ENCODE results near the gene MYH10.

The MYH10 gene

DNA sequence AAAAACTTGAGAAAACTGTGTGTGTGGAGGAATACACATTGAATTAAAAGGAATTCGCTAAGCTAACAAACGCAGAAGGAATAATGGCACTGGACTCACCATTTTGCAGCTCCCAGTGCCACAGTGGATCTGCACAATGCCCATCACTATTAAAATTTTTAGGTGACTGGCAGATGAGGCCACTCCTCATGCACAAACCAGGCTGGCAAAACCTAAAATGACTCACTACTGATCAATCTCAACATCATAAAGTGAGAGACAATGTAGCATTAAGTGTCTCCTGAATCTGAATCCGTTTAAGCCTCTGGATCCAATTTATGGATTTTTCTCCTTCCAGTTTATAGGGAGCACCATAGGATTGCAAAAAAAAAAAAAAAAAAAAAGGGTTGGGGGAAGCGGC lies 20.6 kb downstream of the MYH10 start:
- no peak for DNase-seq (ENCODE audit: low spot score)

DNA sequence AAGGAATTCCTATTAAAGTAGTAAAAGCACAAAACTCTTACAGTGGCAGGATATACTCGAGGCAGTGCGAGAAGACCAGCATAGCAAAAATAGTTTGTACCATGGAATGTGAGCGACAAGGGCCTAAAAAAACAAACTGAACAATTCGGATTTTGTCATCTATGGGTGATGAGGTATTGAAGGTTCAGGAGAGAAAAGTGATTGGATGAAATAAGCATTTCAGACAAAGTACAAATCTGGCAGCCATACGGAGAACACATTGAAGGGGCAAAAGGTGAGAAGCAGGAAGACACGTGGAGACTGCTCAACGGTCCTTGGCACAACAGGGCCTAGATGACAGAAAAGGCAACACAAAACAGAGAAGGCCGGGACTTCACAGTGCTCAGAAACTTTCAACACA lies 22.5 kb downstream of the MYH10 start:
- no peak for DNase-seq (ENCODE audit: low spot score)

DNA sequence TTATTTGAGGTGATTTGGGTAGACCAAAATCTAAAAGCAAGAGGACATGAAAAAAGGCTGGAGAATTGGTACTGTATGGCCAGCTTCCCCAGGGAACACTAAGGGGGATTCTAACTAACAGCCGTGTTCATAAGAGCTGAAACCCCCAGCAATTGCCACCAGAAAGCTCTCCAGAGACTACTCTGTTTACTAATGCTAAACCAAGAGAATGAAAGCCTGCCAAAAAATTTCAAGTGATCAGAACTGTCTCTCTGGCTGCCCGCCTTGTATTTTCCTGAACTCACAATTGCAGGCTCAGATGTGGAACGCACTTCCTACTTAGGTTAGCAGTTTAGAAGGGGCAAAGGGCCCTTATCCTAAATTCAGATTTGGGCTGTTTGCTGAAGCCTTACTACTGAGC lies 24.1 kb downstream of the MYH10 start:
- DNase-seq (ENCODE audit: low spot score), result no peak

DNA sequence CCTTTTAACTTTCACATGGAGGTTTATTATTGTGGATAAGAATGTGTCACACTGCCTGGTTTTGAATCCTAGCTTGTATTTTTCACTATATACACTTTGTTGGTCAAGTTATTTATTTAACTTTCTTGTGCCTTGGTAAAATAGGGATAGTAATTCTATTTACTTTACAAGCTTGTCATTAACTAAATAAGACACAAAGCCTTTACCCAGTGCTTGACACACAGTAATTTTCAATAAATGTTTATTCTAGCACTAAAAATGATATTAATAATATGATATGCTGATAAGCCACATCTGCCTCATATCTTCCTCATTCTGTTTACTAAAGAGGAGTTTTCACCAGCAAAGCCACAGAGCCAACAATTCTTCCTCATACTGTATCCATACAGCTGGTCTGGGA lies 27.8 kb downstream of the MYH10 start:
- no peak for DNase-seq (ENCODE audit: low spot score)

DNA sequence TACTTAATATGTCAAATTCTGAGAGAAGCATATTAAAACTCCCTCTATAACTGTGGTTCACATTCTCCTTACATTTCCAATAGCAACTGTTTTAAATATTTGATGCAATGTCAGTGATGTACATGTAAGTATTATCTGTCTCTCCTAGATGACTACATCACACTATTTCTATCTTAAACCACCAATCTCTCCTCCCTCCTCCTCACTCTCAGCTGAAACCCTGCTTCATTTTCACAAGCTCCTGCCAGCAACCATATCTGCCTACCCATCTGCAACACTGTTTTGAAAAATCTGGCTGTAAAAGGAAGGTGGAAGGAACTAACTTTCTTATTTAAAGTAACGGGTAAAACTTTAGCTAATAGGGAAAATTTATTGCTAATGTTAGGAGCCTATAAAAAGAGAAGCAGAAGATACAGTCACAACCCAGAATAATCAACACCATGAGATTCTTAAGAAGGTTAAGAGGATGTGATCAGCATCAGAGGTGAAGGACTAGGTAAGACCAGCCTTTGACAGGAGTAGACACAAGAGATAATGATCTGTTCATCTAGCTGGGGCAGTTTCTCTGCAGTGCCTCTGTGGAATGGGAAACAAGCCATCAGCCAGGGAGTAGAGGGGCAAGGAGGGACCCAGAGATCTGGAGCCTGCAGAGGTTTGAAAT lies 31.0 kb downstream of the MYH10 start:
- DNase-seq (ENCODE audit: low spot score), result no peak

DNA sequence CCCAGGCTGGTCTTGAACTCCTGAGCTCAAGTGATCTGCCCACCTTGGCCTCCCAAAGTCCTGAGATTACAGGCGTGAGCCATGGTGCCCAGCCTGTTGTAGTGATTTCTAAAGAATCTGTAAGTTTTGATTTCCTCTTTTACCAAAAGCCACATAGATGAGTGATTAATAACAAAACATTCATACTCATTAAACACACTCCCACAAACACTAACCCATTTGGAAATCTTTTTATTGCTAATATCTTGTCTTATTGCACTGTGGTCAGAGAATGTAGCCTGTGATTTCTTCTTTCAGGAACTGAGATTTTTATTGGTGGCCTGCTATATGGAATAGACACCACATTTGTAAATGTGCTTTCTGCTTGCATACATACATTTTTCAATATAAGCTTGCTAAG lies 31.6 kb downstream of the MYH10 start:
- DNase-seq (ENCODE audit: low spot score), result no peak

DNA sequence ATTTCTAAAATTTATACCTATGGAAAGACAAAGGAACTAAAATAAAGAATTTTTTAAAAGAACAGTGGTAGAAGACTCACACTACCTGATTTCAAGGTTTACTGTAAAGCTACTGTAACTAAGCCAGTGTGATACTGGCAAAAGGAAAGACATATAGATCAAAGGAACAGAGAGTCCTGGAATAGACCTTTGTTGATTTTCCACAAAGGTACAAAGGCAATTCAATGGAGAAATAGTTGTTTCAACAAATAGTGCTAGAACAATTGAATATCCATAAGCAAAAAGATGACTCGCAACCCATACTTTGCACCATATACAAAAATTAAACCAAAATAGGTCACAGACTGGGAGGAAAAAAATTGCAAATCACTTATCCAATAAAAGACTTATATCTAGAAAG lies 36.7 kb downstream of the MYH10 start:
- DNase-seq (ENCODE audit: low spot score), result no peak

DNA sequence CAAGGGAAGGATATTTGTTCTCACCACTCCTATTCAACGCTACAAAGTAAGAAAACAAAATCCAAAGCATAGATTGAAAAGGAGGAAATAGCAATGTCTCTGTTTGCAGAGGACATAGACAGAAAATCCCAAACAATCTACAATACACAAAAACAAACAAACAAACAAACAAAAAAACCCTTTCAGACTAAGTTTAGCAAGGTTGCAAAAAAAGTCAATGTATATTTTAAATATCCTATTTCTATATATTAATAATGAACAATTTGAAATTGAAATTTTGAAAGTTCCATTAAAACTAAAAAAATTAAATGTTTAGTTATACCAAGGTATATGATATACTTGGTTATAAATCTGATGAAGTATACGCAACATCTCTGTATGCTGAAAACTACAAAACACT lies 37.2 kb downstream of the MYH10 start:
- DNase-seq (ENCODE audit: low spot score), result no peak

DNA sequence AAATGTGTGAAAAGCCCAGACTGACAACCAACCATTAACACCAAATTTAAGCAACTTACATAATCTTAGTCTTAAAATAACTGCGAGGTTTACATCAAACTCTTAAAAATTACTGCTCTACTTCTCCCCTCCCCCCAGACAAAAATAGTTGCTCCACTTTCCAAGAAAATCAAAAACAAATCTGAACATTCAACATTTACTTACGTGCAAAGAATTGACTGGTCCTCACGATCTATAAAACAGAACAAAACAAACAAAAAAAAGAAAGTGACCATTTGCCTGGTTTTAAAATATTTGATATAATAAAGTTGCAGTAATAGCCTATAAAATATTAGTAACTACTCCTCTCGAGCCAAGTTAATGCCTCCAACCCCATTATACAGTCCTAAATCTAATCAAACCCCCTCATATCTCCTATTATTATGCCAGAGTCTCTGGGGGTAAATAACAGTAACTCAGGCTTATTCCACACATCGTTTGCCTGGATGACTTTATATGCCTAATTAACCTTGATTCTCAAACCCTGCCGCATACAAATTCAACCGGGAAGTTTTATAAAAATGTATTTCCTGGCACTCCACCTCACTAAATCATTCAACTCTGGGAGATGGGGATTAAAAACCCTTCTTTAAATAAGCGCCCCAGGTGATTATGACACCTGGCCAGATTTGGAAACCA lies 41.5 kb downstream of the MYH10 start:
- DNase-seq (ENCODE audit: low spot score), result no peak

DNA sequence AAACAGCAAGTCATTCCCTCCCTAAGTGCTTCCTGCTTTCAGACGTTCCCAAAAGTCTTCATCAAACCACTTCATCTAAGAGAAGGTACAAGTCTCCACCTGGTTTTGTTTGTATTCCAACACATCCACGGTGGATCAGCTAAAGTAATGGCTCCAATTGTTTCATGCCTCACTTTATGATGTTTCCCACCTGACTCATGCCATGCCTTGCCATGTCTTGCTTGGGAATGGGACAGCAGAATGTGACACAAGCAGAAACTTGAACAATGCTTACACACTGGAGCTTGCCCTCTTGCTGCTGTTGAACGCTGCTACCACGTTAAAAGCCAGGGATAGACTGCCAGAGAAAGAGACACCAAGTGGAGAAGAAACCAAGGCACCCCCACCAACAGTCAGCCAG lies 43.8 kb downstream of the MYH10 start:
- no peak for DNase-seq (ENCODE audit: low spot score)

DNA sequence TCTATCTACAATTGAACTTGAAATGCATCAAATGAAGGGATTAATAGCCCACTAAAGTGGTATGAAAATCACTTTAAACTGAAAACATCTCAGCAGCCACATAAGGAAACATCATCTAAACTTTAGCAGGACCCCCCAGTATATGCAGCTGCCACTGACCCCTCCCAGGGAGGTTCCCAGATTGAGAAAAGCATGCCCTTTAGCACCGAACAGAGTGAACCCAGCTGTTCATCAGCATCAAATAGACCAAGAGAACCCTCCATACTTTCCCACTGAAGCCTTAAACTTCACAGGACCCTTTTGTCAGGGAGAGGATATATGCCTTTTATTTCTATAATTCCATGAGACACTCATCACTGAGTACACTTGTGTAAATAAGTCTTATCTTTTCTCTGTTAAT lies 44.6 kb downstream of the MYH10 start:
- DNase-seq (ENCODE audit: low spot score), result no peak

DNA sequence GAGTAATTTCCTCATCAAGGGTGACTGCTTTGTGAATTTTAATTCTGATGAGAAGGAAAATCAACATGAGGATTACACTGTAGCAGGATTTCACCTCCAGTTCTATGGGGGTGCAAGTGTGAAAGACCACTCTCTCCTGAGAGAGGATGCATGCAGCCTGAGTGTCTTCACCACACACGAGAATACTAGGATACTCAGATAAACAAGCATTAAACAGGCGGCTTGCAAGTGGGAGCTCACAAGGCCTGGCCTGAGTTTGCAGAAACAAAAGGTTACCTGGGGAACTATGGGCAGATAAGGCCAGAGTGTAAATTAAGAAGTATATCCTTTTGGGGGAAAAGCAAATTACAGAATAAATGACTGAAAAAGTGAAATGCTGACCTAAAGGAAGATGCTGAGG lies 46.6 kb downstream of the MYH10 start:
- no peak for DNase-seq (ENCODE audit: low spot score)

DNA sequence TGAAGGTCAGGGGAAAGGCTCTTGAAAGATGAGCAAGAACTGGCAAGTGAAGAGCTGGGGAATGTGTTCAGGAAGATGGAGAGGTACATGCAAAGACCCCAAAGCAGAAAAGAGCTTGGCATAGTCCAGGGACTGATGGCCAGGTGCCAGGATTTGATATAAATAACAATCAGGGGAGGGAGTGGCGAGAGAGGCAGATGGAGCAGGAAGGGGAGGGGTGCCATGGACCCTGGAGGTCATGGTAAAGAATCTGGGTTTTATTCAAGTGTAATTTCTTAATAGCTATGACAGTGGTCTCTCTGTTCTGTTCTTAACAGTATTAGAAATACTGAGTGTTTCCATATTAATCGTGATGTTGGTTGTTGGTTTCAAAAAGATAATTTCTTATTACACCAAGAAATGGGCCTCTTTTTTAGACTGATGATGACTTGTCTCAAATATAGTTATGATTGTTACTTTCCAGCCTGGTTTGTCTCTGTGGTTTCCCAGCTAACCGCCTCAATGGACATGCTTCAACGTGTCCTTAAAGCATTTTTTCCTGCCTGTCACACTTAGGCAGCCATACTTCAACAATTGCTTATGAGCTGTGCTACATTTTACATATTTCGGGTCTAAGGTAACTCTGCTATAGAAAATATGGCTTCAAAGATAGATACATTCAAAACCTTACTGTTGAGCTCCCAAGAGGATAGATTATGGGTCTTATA lies 49.4 kb downstream of the MYH10 start:
- peak; percentile 55 for DNase-seq (ENCODE audit: low spot score)

DNA sequence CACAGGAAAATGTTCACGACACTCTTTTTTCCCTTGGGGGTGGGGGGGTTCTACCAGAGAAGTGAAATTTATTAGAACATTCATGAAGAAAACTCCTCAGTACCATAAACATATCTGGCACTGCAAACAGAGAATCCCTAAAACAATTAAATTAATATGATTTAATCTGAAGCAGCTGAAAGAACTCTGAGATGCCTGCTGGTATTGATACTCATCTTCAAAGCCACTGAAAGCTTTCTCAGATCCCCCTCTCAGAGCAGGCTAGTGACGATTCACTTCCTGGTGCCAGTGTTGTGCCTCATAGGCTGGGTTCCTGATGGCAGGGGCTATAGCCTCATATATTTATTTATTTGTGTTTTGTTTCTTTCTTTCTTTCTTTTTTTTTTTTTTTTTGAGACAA lies 52.7 kb downstream of the MYH10 start:
- DNase-seq (ENCODE audit: low spot score), result no peak

DNA sequence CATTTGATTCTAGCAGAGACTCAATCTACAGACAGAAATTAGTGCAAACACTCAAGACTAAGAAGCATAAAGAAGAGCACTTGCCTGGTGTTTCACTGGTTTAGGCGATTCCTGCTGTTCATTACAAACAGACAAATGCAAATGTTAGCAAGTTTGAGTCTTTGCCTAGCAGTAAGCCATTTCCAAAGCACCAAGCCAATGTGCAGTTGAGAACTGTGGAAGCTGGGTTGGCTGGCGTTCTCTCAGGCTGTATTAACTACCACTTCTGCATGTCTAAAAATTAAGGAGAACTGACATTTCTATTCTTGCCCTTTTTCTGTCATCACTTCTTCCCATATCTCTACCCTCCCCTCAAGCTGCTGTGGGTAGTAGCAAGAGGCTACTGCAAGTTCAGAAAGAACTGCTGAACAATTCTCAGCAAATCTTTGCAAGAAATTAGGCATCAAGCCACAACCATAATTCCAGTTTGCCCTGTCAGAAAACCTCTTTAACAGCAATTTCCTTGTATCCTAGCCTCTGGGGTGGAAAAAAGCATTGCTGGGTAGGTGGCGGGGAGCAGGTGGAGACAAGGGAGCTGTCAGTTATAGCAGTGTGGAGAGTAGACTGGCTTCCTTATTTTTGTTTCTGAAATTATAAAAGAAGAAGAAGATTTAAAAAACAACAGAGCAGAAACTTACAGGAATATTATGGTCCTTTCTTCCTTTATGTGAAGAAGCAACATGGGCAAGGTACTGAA lies 53.8 kb downstream of the MYH10 start:
- DNase-seq (ENCODE audit: low spot score), result no peak

DNA sequence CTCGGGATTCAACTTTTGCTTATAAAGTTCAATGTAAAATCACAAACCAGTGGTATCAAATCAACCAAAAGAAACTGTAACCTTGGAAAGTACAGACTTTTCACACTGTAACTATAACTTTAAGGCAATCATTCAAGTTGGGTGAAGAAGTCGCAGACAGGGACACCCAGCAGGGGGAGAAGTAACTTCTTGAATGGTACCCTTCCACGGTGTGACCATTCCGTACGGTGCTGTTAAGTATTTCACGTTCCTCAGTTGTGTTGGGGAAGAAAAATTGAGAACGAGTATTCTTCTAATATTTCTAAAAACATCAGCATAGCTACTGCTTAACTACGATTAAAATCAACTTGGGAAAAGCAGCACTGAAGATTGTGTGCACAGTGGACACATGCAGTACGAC lies 55.8 kb downstream of the MYH10 start:
- DNase-seq (ENCODE audit: low spot score), result no peak

DNA sequence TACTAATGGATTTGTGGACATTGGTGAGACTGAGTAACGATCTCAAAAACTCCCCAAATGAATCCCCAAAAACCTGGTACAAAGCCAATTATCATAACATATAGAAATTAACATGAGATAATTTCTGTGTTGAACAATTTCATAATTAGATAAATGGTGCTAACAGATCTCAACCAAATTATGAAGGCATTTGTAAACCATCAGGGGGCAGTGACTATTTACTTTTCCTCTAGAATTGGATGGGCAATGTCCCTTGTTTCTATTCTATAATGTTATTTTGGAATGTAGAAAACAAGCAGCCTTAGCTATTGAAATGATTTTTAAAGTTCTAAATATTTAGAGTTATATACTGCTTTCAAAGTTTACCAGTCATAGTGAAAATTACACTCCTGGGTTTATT lies 57.8 kb downstream of the MYH10 start:
- no peak for DNase-seq (ENCODE audit: low spot score)

DNA sequence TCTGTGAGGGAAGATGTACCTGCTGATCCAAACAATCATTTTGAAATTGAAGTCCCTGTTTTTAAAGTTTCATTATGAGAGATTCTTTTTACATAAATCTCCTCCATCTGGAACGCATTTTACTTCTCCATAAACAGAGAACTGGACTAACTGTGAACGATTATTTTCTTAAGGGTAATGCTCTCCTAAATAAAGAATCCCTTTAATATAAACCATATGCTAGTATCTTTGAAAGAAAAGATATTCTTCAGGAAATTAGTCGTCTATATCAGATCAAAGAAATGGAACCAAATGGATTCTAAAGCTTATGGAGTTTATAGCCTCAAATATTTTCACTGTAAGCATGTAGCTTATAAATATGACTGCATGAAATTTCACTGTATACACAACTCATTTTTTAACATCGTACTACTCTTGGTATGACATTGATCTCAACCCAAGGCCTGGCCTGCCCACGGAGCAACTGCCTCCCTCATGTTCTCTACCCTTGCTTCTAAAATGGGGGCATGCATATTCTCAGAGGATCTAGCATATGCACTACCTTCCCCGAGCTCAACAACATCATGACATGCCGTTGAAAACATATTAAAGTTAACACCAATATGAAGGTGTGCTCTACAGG lies 66.4 kb downstream of the MYH10 start:
- DNase-seq (ENCODE audit: low spot score), result no peak

DNA sequence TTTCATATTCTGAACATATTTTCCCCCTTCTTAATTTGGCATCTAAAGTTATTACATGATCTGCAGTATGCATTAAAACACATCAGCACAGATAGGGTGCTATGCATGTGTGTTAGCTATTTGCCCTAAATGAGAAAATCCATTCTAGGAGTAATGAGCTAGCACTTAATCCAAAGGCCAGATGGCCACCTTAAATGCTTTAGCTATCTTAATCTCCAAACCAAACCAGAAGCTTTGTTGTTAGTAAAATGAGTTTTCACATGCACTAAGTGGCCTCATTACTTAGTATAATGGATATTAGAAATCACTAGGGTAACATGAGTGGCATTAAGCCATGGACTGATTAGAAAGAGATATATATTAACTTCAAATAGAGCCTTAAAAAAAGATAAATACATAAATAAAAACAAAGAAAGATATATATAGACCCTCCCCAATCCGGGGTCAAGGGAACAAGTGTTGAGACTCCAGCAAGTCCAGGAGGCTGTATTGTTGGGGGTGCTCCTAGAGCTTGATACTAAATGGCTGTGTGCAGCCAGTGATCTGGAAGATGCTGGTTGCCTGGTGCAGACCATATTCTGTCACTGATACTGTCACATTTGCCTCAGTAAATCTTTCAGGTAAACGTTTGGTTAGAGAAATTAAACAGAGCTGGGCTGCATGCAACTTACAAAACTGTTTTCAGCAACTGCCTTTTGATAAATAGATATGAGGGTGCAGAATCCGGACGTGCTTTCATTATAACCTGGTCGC lies 67.3 kb downstream of the MYH10 start:
- DNase-seq (ENCODE audit: low spot score), result no peak

DNA sequence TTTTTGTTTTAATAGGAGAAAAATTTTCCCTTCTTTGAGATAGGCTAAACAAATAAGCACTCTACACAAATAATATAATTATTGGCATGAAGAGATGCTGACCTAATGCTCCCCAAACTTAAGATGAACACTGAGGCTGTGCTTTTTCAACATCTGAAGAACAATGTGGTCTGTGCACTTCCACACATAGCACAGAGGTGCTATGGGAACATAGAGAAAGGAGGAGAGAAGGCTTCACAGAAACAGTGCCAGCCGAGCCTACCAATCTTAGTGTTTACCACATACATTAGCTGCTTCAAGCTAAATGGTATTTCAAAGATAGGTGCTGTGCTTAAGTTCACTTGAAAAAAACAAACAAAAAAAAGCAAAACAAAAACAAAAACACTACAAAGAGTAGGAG lies 72.4 kb downstream of the MYH10 start:
- DNase-seq (ENCODE audit: low spot score), result no peak

DNA sequence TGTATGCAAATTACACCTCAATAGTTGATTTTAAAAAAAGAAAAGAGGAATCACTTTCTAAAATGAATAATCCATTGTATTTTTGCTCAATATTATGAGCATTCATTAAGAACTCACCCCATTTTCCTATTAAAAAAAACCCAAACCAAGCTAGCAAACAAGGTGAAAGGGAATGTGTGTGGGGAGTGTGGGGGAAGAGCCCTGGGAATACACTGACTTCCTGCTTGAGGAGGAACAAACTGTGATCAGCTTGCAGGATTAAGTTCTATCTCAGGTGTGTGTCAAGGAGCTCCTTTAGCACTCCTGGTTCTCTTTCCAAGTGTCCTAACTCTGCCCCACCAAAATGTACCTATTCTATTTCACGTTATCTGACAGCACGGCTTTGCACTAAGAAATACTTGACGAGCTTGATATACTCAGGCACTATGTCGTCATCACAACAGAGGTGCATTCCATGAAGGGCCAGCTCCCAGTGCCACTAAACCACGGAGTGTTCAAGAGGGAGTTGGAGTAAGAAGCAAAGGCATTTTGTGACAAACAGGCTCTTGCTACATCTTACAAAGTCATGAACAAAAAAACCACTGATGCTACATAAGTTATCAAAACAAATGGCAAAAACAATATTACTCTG lies 73.2 kb downstream of the MYH10 start:
- no peak for DNase-seq (ENCODE audit: low spot score)
